ENCODE results near the gene RAB30. TPM values are rescaled to one million over a fixed set of nuclear protein-coding genes. Genes with fewer than 3 reads are reported as not detected.
A peak's percentile ranks its signal among the peaks of the same experiment; 100 is the strongest.
"Not testable (repeated sequence)": the region's sequence is repeated elsewhere in the genome, so short reads cannot be mapped to it uniquely, and the experiment has no call there.

Gene RAB30
- total and polyA plus RNA-seq, 5 donors from 2014 or later: 13.3 to 66.3 (median 22.2) TPM

DNA sequence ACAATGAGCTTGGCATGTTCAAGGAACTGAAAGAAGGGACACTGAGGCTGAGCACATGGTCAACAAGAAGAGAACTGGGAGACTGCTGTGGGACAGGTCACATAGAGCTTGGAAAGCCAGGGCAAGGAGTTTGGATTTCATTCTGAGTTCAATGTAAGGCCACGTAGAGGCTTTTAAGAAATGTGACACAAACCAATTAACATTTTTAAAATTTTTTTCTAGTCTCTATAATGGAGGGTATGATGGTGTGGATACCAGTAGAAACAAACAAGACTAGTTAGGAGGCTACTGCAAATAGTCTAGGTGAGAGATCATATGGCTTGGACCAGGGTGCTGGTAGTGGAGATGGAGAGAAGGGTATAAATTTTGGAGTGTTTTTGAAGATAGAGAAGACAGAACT lies 56.7 kb downstream of the RAB30 start:
- no peak for DNase-seq
- H3K9me3 ChIP-seq (ENCODE audit: control insufficient read depth in 2 of 2, low read length in 2 of 2): no peaks in the 10 kb centered on the region
- no peaks in the 10 kb centered on the region for H3K27me3 Mint-ChIP-seq
- no peaks in the 10 kb centered on the region for H3K9me3 Mint-ChIP-seq
- peaks cover 18 to 55% (median 24%) of the 10 kb centered on the region in 4 donors for H3K4me1 Mint-ChIP-seq
- no peak overlapping the region for H3K27ac ChIP-seq (ENCODE audit: insufficient read depth, low read length, poor library complexity, severe bottlenecking)
- peak overlapping the region in 2 of 3 donors; percentile 38 to 54 for H3K27ac Mint-ChIP-seq
- no peaks in the 10 kb centered on the region for H3K4me1 ChIP-seq (ENCODE audit: control insufficient read depth, insufficient read depth, low read length, poor library complexity, severe bottlenecking)
- no peaks in the 10 kb centered on the region for H3K27me3 ChIP-seq (ENCODE audit: control insufficient read depth, insufficient read depth, low read length)
- no peak overlapping the region for H3K4me3 ChIP-seq (ENCODE audit: low read depth, low read length)
- H3K4me3 Mint-ChIP-seq: peak overlapping the region in 1 of 4 donors; percentile 29
- no peak for ATAC-seq (ENCODE audit: low read depth in 2 of 2)
- H3K36me3 Mint-ChIP-seq: peaks cover 20% of the 10 kb centered on the region
- H3K36me3 ChIP-seq (ENCODE audit: control insufficient read depth, insufficient read depth, low read length): peaks cover 2% of the 10 kb centered on the region

DNA sequence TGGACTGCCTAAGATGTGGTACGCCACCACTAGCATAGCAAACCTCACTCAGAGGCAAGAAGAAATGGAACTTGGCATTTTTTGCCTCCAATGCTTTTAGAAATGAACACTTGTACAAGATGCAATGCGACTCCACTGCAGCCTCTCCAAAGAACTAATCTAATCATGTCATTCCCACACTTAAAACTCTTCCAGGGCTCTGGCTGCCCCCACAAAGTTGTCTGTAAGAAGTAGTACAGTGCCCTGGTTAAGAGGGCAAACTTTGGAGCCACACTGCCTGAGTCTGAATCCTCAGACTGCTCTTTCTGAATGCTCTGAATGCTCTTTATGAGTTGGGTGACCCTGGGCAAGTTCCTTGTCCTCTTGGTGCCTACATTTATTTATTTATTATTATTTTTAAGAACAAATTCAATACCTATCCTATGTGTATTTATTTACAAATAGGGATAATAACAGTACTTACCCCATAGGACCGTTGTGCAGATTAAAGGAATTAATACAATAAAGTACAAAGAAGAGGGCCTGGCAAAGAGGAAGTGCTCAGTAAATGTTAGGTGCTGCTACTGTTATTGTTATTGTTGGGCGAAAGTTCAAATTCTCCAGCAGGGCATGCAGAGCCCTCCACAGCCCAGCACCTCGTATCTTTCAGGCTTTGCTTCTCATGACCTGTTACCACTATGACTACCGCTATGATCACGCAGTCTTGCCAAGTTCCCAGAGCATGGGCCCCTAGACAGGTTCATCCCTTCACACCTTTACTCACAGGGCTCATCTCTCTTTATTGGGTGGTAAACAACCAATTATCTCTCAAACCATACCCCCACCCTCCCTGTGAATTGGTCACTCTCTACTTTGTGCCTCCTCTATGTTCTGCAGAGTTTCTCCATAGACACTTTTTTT lies 59.3 kb downstream of the RAB30 start:
- Histone ChIP-seq H3K36me3 (ENCODE audit: control insufficient read depth, insufficient read depth, low read length) (peaks cover 2% of the 10 kb centered on the region), H3K27ac (ENCODE audit: insufficient read depth, low read length, poor library complexity, severe bottlenecking) (no peak overlapping the region), H3K27me3 (ENCODE audit: control insufficient read depth, insufficient read depth, low read length) (no peaks in the 10 kb centered on the region), H3K4me3 (ENCODE audit: low read depth, low read length) (no peak overlapping the region), H3K9me3 (ENCODE audit: control insufficient read depth in 2 of 2, low read length in 2 of 2) (no peaks in the 10 kb centered on the region), H3K4me1 (ENCODE audit: control insufficient read depth, insufficient read depth, low read length, poor library complexity, severe bottlenecking) (peaks cover 7% of the 10 kb centered on the region)
- Mint-ChIP-seq H3K4me1 (peaks cover 31 to 63% (median 34%) of the 10 kb centered on the region in 4 donors), H3K27me3 (no peaks in the 10 kb centered on the region), H3K36me3 (peaks cover 17% of the 10 kb centered on the region), H3K4me3 (no peak overlapping the region), H3K27ac (peak overlapping the region in 1 of 3 donors; percentile 42), H3K9me3 (no peaks in the 10 kb centered on the region)
- ATAC-seq (ENCODE audit: low read depth in 2 of 2) (no peak), DNase-seq (no peak)

DNA sequence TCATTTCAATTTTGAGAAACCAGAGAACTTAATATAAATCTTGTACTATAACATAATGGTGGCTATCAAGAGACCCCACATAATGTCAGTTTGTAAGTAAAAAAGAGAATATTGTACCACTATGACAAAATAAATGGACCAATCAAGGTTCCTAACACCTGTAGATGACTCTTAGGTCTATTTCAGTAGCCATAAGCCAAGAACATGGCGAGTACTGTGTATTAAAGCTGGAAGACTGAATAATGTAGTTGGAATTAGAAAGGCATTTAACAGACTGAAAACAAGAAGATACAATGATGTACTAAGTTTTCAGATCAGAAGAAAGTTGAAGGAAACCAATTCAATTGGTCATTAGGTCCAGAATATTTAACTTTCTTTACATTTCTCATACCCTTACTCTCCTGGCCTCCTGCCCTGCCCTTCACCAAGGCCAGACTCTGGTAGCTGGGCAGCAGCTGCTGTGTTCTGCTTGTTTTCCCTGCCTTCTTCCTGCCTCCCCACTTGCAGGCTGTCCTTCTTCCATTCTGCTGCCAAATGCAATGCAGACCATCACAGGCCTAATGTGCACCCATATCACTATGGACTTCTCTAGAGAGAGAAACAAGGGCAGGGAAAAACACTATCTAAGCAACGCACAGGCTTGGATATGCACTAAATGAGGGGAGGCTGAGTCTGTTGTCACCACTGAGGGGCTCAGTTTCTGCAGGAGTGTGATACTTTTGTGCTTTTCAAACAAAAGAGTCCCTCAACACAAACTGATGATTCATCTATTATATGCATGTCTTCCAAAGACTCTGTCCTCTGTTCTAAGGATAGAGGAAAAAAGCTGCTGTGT lies 60.1 kb downstream of the RAB30 start:
- H3K27ac ChIP-seq (ENCODE audit: insufficient read depth, low read length, poor library complexity, severe bottlenecking): no peak overlapping the region
- Mint-ChIP-seq H3K4me1 (peaks cover 38 to 71% (median 41%) of the 10 kb centered on the region in 4 donors), H3K9me3 (no peaks in the 10 kb centered on the region), H3K36me3 (peaks cover 18% of the 10 kb centered on the region), H3K27ac (peak overlapping the region in 2 of 3 donors; percentile 9 to 39), H3K27me3 (peaks cover 3% of the 10 kb centered on the region), H3K4me3 (no peak overlapping the region)
- H3K4me1 ChIP-seq (ENCODE audit: control insufficient read depth, insufficient read depth, low read length, poor library complexity, severe bottlenecking): peaks cover 8% of the 10 kb centered on the region
- no peaks in the 10 kb centered on the region for H3K27me3 ChIP-seq (ENCODE audit: control insufficient read depth, insufficient read depth, low read length)
- H3K4me3 ChIP-seq (ENCODE audit: low read depth, low read length): no peak overlapping the region
- DNase-seq: no peak
- H3K36me3 ChIP-seq (ENCODE audit: control insufficient read depth, insufficient read depth, low read length): peaks cover 2% of the 10 kb centered on the region
- no peak for ATAC-seq (ENCODE audit: low read depth in 2 of 2)
- H3K9me3 ChIP-seq (ENCODE audit: control insufficient read depth in 2 of 2, low read length in 2 of 2): no peaks in the 10 kb centered on the region

DNA sequence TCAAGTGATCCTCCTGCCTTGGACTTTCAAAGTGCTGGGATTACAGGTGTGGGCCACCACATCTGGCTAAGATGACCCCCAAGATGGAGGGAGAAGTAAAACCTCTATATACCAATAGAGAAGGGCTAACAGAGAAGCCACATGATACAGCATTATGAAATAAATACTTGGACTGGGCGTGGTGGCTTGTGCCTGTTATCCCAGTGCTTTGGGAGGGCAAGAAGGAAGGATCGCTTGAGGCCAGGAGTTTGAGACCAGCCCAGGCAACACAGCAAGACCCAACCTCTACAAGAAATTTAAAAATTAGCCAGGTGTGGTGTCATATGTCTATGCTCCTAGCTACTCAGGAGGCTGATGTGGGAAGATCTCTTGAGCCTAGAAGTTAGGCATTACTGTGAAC lies 61.7 kb downstream of the RAB30 start:
- H3K4me1 ChIP-seq (ENCODE audit: control insufficient read depth, insufficient read depth, low read length, poor library complexity, severe bottlenecking): peaks cover 8% of the 10 kb centered on the region
- H3K36me3 ChIP-seq (ENCODE audit: control insufficient read depth, insufficient read depth, low read length): peaks cover 2% of the 10 kb centered on the region
- H3K27me3 ChIP-seq (ENCODE audit: control insufficient read depth, insufficient read depth, low read length): no peaks in the 10 kb centered on the region
- DNase-seq: no peak
- peaks cover 11% of the 10 kb centered on the region for H3K36me3 Mint-ChIP-seq
- H3K4me3 ChIP-seq (ENCODE audit: low read depth, low read length): no peak overlapping the region
- peaks cover 4% of the 10 kb centered on the region for H3K27me3 Mint-ChIP-seq
- no peak overlapping the region for H3K4me3 Mint-ChIP-seq
- no peak overlapping the region for H3K27ac ChIP-seq (ENCODE audit: insufficient read depth, low read length, poor library complexity, severe bottlenecking)
- ATAC-seq (ENCODE audit: low read depth in 2 of 2): no peak
- no peaks in the 10 kb centered on the region for H3K9me3 Mint-ChIP-seq
- H3K4me1 Mint-ChIP-seq: peaks cover 35 to 70% (median 40%) of the 10 kb centered on the region in 4 donors
- H3K9me3 ChIP-seq (ENCODE audit: control insufficient read depth in 2 of 2, low read length in 2 of 2): no peaks in the 10 kb centered on the region
- peak overlapping the region in 2 of 3 donors; percentile 52 to 81 for H3K27ac Mint-ChIP-seq

DNA sequence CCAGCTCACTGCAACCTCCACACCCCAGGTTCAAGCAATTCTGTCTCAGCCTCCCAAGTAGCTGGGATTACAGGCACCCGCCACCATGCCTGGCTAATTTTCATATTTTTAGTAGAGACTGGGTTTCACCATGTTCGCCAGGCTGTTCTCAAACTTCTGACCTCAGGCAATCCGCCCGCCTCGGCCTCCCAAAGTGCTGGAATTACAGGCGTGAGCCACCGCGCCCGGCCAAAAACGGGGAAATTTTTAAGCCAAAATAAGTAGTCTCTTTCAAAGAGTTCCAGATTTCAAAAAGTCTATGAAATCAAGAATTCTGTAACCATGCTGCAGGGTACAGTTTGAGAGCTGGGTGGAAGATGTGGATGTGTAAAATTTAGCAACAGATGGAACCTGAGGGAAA lies 62.6 kb downstream of the RAB30 start:
- peaks cover 30 to 66% (median 33%) of the 10 kb centered on the region in 4 donors for H3K4me1 Mint-ChIP-seq
- H3K9me3 Mint-ChIP-seq; H3K4me3 ChIP-seq (ENCODE audit: low read depth, low read length); ATAC-seq (ENCODE audit: low read depth in 2 of 2); H3K36me3 ChIP-seq (ENCODE audit: control insufficient read depth, insufficient read depth, low read length); H3K4me1 ChIP-seq (ENCODE audit: control insufficient read depth, insufficient read depth, low read length, poor library complexity, severe bottlenecking); DNase-seq; H3K27me3 ChIP-seq (ENCODE audit: control insufficient read depth, insufficient read depth, low read length); H3K27ac ChIP-seq (ENCODE audit: insufficient read depth, low read length, poor library complexity, severe bottlenecking); H3K27me3 Mint-ChIP-seq; H3K9me3 ChIP-seq (ENCODE audit: control insufficient read depth in 2 of 2, low read length in 2 of 2): not testable (repeated sequence)
- H3K4me3 Mint-ChIP-seq: peak overlapping the region in 1 of 4 donors; percentile 14
- peak overlapping the region in 1 of 3 donors; percentile 69 for H3K27ac Mint-ChIP-seq
- peaks cover 10% of the 10 kb centered on the region for H3K36me3 Mint-ChIP-seq

DNA sequence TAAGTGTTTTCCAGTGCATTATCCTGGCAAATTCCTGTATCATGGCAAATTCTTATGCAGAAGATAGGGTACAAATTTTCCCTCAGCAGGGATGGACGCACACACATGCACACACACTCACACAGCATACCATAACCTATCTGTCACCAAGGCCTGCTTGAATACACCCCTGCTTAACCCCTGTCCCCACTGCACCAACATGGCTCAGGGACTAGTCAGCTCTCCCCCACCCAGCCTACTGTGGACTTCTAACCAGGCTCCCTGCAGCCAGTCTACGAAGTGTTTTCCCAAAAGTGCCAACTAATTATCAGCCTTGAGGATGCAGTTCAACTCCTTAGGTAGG lies 63.1 kb downstream of the RAB30 start:
- Histone ChIP-seq H3K4me3 (ENCODE audit: low read depth, low read length) (no peak overlapping the region), H3K36me3 (ENCODE audit: control insufficient read depth, insufficient read depth, low read length) (peaks cover 2% of the 10 kb centered on the region), H3K4me1 (ENCODE audit: control insufficient read depth, insufficient read depth, low read length, poor library complexity, severe bottlenecking) (peaks cover 8% of the 10 kb centered on the region), H3K27me3 (ENCODE audit: control insufficient read depth, insufficient read depth, low read length) (no peaks in the 10 kb centered on the region), H3K9me3 (ENCODE audit: control insufficient read depth in 2 of 2, low read length in 2 of 2) (no peaks in the 10 kb centered on the region), H3K27ac (ENCODE audit: insufficient read depth, low read length, poor library complexity, severe bottlenecking) (no peak overlapping the region)
- no peaks in the 10 kb centered on the region for H3K9me3 Mint-ChIP-seq
- peak overlapping the region in 1 of 4 donors; percentile 14 for H3K4me3 Mint-ChIP-seq
- peaks cover 10% of the 10 kb centered on the region for H3K36me3 Mint-ChIP-seq
- DNase-seq (no peak), ATAC-seq (ENCODE audit: low read depth in 2 of 2) (no peak)
- H3K4me1 Mint-ChIP-seq: peaks cover 24 to 61% (median 29%) of the 10 kb centered on the region in 4 donors
- peak overlapping the region in 1 of 3 donors; percentile 77 for H3K27ac Mint-ChIP-seq
- H3K27me3 Mint-ChIP-seq: peaks cover 4% of the 10 kb centered on the region

DNA sequence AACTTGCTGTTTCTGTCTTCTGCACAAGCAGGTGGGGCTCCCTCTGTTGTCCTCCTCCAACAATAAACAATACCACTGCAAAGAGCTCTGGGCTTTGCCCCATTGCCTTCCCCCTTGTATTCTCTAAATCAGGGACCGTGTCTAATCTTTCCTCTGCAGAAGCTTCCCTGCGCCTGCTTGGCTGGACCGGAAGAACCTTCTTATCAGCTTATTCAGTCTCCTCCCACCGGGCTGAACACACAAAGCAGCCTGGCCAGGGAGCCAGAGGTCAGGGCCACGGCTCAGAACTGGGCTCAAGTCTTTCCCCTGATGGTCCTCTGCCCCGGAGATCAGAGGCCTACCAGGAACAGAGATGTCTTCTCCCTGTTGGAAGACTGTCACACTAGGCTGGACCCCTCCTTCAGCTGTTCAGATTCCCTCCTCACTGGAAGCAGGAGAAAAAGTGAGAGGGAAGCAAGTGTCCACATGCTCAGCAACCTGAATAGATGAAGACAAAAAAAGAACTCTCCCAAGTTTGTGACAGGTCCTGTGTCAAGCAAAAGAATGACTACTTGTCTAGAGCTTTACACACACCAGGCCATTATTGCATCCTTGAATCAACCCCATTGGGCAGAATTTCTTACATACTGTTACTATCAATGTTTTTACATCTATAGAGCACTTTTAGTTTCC lies 63.7 kb downstream of the RAB30 start:
- Mint-ChIP-seq H3K27ac (peak overlapping the region; percentile 77 to 89 (median 88)), H3K4me1 (peaks cover 23 to 58% (median 26%) of the 10 kb centered on the region in 4 donors), H3K36me3 (peaks cover 10% of the 10 kb centered on the region), H3K27me3 (peaks cover 4% of the 10 kb centered on the region), H3K4me3 (peak overlapping the region in 1 of 4 donors; percentile 51), H3K9me3 (no peaks in the 10 kb centered on the region)
- peak in 1 of 3 donors; percentile 16 for DNase-seq
- Histone ChIP-seq H3K4me3 (ENCODE audit: low read depth, low read length) (no peak overlapping the region), H3K36me3 (ENCODE audit: control insufficient read depth, insufficient read depth, low read length) (peaks cover 2% of the 10 kb centered on the region), H3K27ac (ENCODE audit: insufficient read depth, low read length, poor library complexity, severe bottlenecking) (no peak overlapping the region), H3K27me3 (ENCODE audit: control insufficient read depth, insufficient read depth, low read length) (no peaks in the 10 kb centered on the region), H3K4me1 (ENCODE audit: control insufficient read depth, insufficient read depth, low read length, poor library complexity, severe bottlenecking) (peaks cover 8% of the 10 kb centered on the region), H3K9me3 (ENCODE audit: control insufficient read depth in 2 of 2, low read length in 2 of 2) (no peaks in the 10 kb centered on the region)
- ATAC-seq (ENCODE audit: low read depth in 2 of 2): no peak
